ENCODE measurements around the gene HMMR. TPM values are rescaled to one million over a fixed set of nuclear protein-coding genes. Genes with fewer than 3 reads are reported as not detected.

HMMR gene
- polyA plus RNA-seq, 1 donor from 2014 or later: 3.5 TPM

DNA sequence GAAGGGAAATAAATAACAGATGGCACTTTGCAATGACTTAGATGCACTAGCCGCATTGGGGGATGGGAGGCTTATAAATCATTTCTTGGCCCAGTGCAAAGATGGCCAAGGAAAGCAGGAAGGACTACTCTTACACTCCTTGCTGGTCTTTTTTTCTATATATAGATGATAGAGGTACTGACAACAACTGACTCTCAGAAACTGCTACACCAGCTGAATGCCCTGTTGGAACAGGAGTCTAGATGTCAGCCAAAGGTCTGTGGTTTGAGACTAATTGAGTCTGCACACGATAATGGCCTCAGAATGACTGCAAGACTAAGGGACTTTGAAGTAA lies 21.4 kb upstream of the HMMR start:
- TF ChIP-seq TAF1 (IDR thresholded peaks at IDR 0.05; ENCODE audit: low read depth) (no peak), POLR2AphosphoS5 (IDR thresholded peaks at IDR 0.05) (no peak), SMC3 (conservative IDR thresholded peaks at IDR 0.05; ENCODE audit: poor library complexity) (no peak), RAD21 (conservative IDR thresholded peaks at IDR 0.05) (no peak), MXI1 (conservative IDR thresholded peaks at IDR 0.05; ENCODE audit: poor library complexity, severe bottlenecking) (no peak), EZH2 (IDR thresholded peaks at IDR 0.05; ENCODE audit: borderline replicate concordance, insufficient read depth, low read length, poor library complexity, severe bottlenecking) (no peak), EP300 (conservative IDR thresholded peaks at IDR 0.05; ENCODE audit: poor library complexity, severe bottlenecking) (no peak), REST (IDR thresholded peaks at IDR 0.05; ENCODE audit: borderline replicate concordance) (no peak)
- TF ChIP-seq, protein P1, sequence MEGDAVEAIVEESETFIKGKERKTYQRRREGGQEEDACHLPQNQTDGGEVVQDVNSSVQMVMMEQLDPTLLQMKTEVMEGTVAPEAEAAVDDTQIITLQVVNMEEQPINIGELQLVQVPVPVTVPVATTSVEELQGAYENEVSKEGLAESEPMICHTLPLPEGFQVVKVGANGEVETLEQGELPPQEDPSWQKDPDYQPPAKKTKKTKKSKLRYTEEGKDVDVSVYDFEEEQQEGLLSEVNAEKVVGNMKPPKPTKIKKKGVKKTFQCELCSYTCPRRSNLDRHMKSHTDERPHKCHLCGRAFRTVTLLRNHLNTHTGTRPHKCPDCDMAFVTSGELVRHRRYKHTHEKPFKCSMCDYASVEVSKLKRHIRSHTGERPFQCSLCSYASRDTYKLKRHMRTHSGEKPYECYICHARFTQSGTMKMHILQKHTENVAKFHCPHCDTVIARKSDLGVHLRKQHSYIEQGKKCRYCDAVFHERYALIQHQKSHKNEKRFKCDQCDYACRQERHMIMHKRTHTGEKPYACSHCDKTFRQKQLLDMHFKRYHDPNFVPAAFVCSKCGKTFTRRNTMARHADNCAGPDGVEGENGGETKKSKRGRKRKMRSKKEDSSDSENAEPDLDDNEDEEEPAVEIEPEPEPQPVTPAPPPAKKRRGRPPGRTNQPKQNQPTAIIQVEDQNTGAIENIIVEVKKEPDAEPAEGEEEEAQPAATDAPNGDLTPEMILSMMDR (IDR thresholded peaks at IDR 0.05; ENCODE audit: poor library complexity, severe bottlenecking): no peak
- H3K27me3 ChIP-seq (ENCODE audit: insufficient read depth, low read depth, low read length): no peaks in the 10 kb centered on the region
- H4K20me1 ChIP-seq (ENCODE audit: insufficient read depth): no peaks in the 10 kb centered on the region
- peak overlapping the region; percentile 86 for H3K4me3 ChIP-seq (ENCODE audit: low read length)
- no peaks in the 10 kb centered on the region for H3F3A ChIP-seq (ENCODE audit: insufficient read depth, low read length, poor library complexity, severe bottlenecking)
- peak overlapping the region; percentile 61 for H3K4me2 ChIP-seq (ENCODE audit: low read length)
- H3K9me3 ChIP-seq (ENCODE audit: low read length): no peaks in the 10 kb centered on the region
- H3K36me3 ChIP-seq (ENCODE audit: insufficient read depth, low read length): no peaks in the 10 kb centered on the region
- no peak overlapping the region for H3K9ac ChIP-seq (ENCODE audit: low read length)
- H3K79me2 ChIP-seq (replicated peaks; ENCODE audit: insufficient read depth, low read length): peaks cover 42% of the 10 kb centered on the region
- no peak overlapping the region for H3K27ac ChIP-seq (ENCODE audit: low read length)
- H2AFZ ChIP-seq (ENCODE audit: low read depth, low read length): no peak overlapping the region
- H3K9me2 ChIP-seq (ENCODE audit: insufficient read depth, low read length): no peaks in the 10 kb centered on the region

- Histone ChIP-seq H2AFZ (ENCODE audit: low read depth, low read length) (no peak overlapping the region), H3K9me2 (ENCODE audit: insufficient read depth, low read length) (no peaks in the 10 kb centered on the region), H3K79me2 (replicated peaks; ENCODE audit: insufficient read depth, low read length) (peaks cover 42% of the 10 kb centered on the region), H3K27me3 (ENCODE audit: insufficient read depth, low read depth, low read length) (no peaks in the 10 kb centered on the region), H4K20me1 (ENCODE audit: insufficient read depth) (no peaks in the 10 kb centered on the region), H3F3A (ENCODE audit: insufficient read depth, low read length, poor library complexity, severe bottlenecking) (no peaks in the 10 kb centered on the region), H3K27ac (ENCODE audit: low read length) (no peak overlapping the region), H3K4me2 (ENCODE audit: low read length) (no peak overlapping the region), H3K9me3 (ENCODE audit: low read length) (no peaks in the 10 kb centered on the region), H3K4me3 (ENCODE audit: low read length) (peak overlapping the region; percentile 86), H3K9ac (ENCODE audit: low read length) (no peak overlapping the region), H3K36me3 (ENCODE audit: insufficient read depth, low read length) (no peaks in the 10 kb centered on the region)
- no peak for TF ChIP-seq RAD21 (conservative IDR thresholded peaks at IDR 0.05)
- no peak for TF ChIP-seq TAF1 (IDR thresholded peaks at IDR 0.05; ENCODE audit: low read depth)
- TF ChIP-seq EP300 (conservative IDR thresholded peaks at IDR 0.05; ENCODE audit: poor library complexity, severe bottlenecking): no peak
- no peak for TF ChIP-seq REST (IDR thresholded peaks at IDR 0.05; ENCODE audit: borderline replicate concordance)
- TF ChIP-seq MXI1 (conservative IDR thresholded peaks at IDR 0.05; ENCODE audit: poor library complexity, severe bottlenecking): no peak
- no peak for TF ChIP-seq SMC3 (conservative IDR thresholded peaks at IDR 0.05; ENCODE audit: poor library complexity)
Observed at GRCh38 chr5:163440954-163441353, 19.5 kb upstream of the HMMR start.
